HEK293T (cell line): ENCODE results near the gene CDS1.

ENCODE experiments used
- CTCF ChIA-PET: fragments of 350-600 bp; formaldehyde crosslinking; extraction: SDS; loops from one replicate; lab custom pipeline; 2021; ENCODE audit warnings: antibody characterized with exemption, inconsistent platforms; lab: Yijun Ruan, JAX
- POLR2A ChIA-PET: fragments of 350-600 bp; formaldehyde crosslinking; extraction: SDS; loops from one replicate; lab custom pipeline; 2020; ENCODE audit warnings: antibody characterized with exemption, inconsistent platforms; lab: Yijun Ruan, JAX
- DNase-seq: peaks from one replicate; pipeline ENCODE4 v3.0.0; 2012; ENCODE audit warnings: mixed read lengths; ENCODE audit errors: extremely low spot score
- ARNT ChIP-seq: fragments of 450-650 bp; IDR thresholded peaks from 2 replicates; pipeline ENCODE4 v1.6.1; 2017; ENCODE audit warnings: mild to moderate bottlenecking
- BHLHE40 ChIP-seq: fragments of 450-650 bp; IDR thresholded peaks from 2 replicates; pipeline ENCODE4 v1.6.1; 2016; ENCODE audit warnings: mild to moderate bottlenecking, moderate library complexity, borderline replicate concordance
- CTBP1 ChIP-seq: fragments of 450-650 bp; IDR thresholded peaks from 2 replicates; pipeline ENCODE4 v1.6.1; 2016; ENCODE audit warnings: borderline replicate concordance
- ELF4 ChIP-seq: fragments of 450-650 bp; IDR thresholded peaks from 2 replicates; pipeline ENCODE4 v1.6.1; 2017; ENCODE audit warnings: antibody characterized with exemption
- FOXA1 ChIP-seq: fragments of 450-650 bp; IDR thresholded peaks from 2 replicates; pipeline ENCODE4 v1.6.1; 2016; ENCODE audit warnings: mild to moderate bottlenecking
- FOXK2 ChIP-seq: fragments of 450-650 bp; IDR thresholded peaks from 2 replicates; pipeline ENCODE4 v1.6.1; 2016; ENCODE audit warnings: mild to moderate bottlenecking
- FOXM1 ChIP-seq: fragments of 450-650 bp; IDR thresholded peaks from 2 replicates; pipeline ENCODE4 v1.6.1; 2017; ENCODE audit warnings: mild to moderate bottlenecking, borderline replicate concordance
- HDGF ChIP-seq: fragments of 450-650 bp; IDR thresholded peaks from 2 replicates; pipeline ENCODE4 v1.6.1; 2017; ENCODE audit warnings: antibody characterized with exemption, borderline replicate concordance
- L3MBTL2 ChIP-seq: fragments of 450-650 bp; conservative IDR thresholded peaks from 2 replicates; pipeline ENCODE4 v1.6.1; 2016; ENCODE audit warnings: mild to moderate bottlenecking
- LEF1 ChIP-seq: fragments of 450-650 bp; IDR thresholded peaks from 2 replicates; pipeline ENCODE4 v1.6.1; 2017; ENCODE audit warnings: mild to moderate bottlenecking, borderline replicate concordance
- NFRKB ChIP-seq: fragments of 450-650 bp; IDR thresholded peaks from 2 replicates; pipeline ENCODE4 v1.6.1; 2016; ENCODE audit warnings: mild to moderate bottlenecking, moderate library complexity
- PKNOX1 ChIP-seq: fragments of 450-650 bp; IDR thresholded peaks from 2 replicates; pipeline ENCODE4 v1.6.1; 2016
- SP1 ChIP-seq: fragments of 450-650 bp; IDR thresholded peaks from 2 replicates; pipeline ENCODE4 v1.6.1; 2017
- SUZ12 ChIP-seq: fragments of 450-650 bp; IDR thresholded peaks from 2 replicates; pipeline ENCODE4 v1.6.1; 2016; ENCODE audit warnings: mild to moderate bottlenecking
- TARDBP ChIP-seq: fragments of 450-650 bp; IDR thresholded peaks from 2 replicates; pipeline ENCODE4 v1.6.1; 2016
- ZNF384 ChIP-seq: fragments of 450-650 bp; IDR thresholded peaks from 2 replicates; pipeline ENCODE4 v1.6.1; 2016

The CDS1 gene

GRCh38 chr4:84638092-84638491, 55.2 kb downstream of the CDS1 start:
- TF ChIP-seq CTBP1 (no peak), NFRKB (no peak), TARDBP (no peak), ZNF384 (no peak), HDGF (no peak), SUZ12 (no peak), FOXK2 (no peak), L3MBTL2 (no peak), BHLHE40 (no peak), FOXA1 (no peak), PKNOX1 (no peak), ARNT (no peak), ELF4 (no peak), LEF1 (no peak), FOXM1 (no peak), SP1 (no peak)
- no peak for DNase-seq
- POLR2A ChIA-PET, result no interaction called here
- CTCF ChIA-PET, result no interaction called here

DNA sequence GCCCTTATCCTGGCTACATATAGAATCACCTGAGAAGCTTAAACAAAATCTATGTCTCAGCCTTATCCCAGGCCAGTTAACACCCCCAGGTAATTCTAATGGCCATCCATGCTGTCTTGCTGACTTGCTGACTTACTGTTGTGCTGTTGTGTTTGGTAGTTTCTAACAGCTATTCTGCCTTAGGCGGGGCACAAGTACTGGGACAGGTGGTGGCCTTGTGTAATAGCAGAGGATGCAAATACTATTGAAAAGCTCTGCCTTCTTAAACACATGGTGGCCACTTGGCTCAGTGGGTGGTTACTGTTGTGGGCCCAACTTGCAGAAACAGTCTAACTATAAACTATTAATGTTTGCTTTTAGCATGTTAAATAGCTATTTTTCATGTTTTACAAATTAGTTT, 56.2 kb downstream of the CDS1 start:
- DNase-seq, result no peak
- ChIA-PET POLR2A (no interaction called here), CTCF (no interaction called here)
- no peak for TF ChIP-seq NFRKB

DNA sequence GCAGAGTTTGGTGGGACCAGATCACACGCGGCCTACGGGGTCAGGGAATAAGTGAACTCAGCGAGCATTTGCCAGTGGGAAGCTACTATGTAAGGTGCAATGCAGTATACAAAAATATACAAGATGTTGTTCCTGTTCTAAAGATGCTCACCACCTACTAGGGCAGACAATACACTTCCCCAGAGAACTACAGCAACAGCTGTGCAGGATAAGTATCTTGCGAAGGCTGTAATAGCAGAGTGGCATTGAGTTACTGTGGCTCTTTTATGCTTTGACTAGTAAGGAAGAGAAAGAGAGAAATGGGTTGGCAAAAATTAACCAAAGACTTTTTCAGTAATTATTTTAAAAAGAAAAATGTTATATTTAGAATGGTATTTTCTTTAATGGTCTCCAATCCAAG, 61.2 kb downstream of the CDS1 start:
- no peak for TF ChIP-seq PKNOX1
- no peak for TF ChIP-seq NFRKB
- no peak for TF ChIP-seq FOXK2
- TF ChIP-seq LEF1, result no peak
- TF ChIP-seq FOXA1, result no peak
- TF ChIP-seq ARNT, result no peak
- TF ChIP-seq TARDBP, result no peak
- TF ChIP-seq L3MBTL2, result no peak
- no peak for TF ChIP-seq SP1
- ChIA-PET CTCF (interaction anchor here (0.6 kb wide), 1 partner anchor 36 kb away, joined by 3 read pairs; no protein-coding TSS in a partner anchor), POLR2A (no interaction called here)
- no peak for DNase-seq

DNA sequence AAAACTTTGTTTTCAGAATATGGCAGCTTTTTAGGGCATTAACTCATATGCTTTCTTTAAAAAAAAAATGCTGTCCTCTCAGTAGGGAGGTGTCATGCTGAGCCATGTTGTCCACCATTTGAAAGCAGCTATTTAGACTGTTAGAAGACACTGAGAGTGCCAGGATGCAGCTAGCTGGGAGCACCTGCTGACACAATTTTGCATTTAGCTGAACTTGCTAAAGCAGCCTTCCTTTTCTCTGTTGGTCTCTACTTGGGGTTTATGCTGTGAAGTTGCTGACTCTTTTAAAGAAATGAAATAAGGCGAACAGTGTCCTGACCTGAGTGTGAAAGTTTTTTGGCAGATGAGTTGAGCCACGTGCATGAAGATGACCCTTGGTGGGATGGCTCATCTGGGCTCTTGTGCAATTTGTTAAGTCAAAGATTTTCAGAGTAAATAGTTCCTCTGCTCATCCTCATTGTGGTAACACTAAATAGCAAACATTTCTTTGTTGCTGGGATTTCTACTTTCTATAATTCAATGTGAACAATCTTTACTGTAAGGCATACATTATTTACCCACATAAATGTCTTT, 64.5 kb downstream of the CDS1 start:
- ChIA-PET CTCF (no interaction called here), POLR2A (no interaction called here)
- no peak for DNase-seq
- TF ChIP-seq ELF4 (no peak), LEF1 (no peak), BHLHE40 (no peak), FOXA1 (no peak), NFRKB (no peak), ZNF384 (no peak), PKNOX1 (no peak), CTBP1 (no peak)

- ChIA-PET CTCF (no interaction called here), POLR2A (no interaction called here)
- DNase-seq, result no peak
- no peak for TF ChIP-seq FOXM1
- no peak for TF ChIP-seq BHLHE40
- no peak for TF ChIP-seq L3MBTL2
- TF ChIP-seq CTBP1, result no peak
- TF ChIP-seq FOXK2, result no peak
- no peak for TF ChIP-seq HDGF
- no peak for TF ChIP-seq ZNF384
- TF ChIP-seq LEF1, result no peak
- TF ChIP-seq ELF4, result no peak
Measured at GRCh38 chr4:84648178-84648577, 65.3 kb downstream of the CDS1 start.

GRCh38 chr4:84648863-84649647, 66.1 kb downstream of the CDS1 start:
- ChIA-PET CTCF (no interaction called here), POLR2A (no interaction called here)
- no peak for DNase-seq
- no peak for TF ChIP-seq PKNOX1
- no peak for TF ChIP-seq NFRKB
- no peak for TF ChIP-seq HDGF
- no peak for TF ChIP-seq SUZ12
- TF ChIP-seq BHLHE40, result no peak
- no peak for TF ChIP-seq ARNT
- TF ChIP-seq ELF4, result no peak
- no peak for TF ChIP-seq ZNF384
- TF ChIP-seq FOXK2, result no peak
- no peak for TF ChIP-seq LEF1
- no peak for TF ChIP-seq L3MBTL2
- no peak for TF ChIP-seq SP1
- no peak for TF ChIP-seq FOXA1
